ENCODE results near the gene FRMD4A.
A peak's percentile ranks its signal among the peaks of the same experiment; 100 is the strongest.

FRMD4A gene

GRCh38 chr10:13936826-13937225, 393.9 kb downstream of the FRMD4A start:
- DNase-seq (ENCODE audit: low read depth): no peak
- no peak overlapping the region for H3K4me3 ChIP-seq (ENCODE audit: low read length)
- no peak for TF ChIP-seq CTCF (IDR thresholded peaks at IDR 0.05; ENCODE audit: insufficient read depth, low read depth, low read length, missing control alignments)

GRCh38 chr10:13930120-13930519, 400.6 kb downstream of the FRMD4A start:
- H3K4me3 ChIP-seq (ENCODE audit: low read length): no peak overlapping the region
- DNase-seq (ENCODE audit: low read depth): no peak

GRCh38 chr10:13928451-13928850, 402.3 kb downstream of the FRMD4A start:
- no peak for TF ChIP-seq CTCF (IDR thresholded peaks at IDR 0.05; ENCODE audit: insufficient read depth, low read depth, low read length, missing control alignments)
- no peak overlapping the region for H3K4me3 ChIP-seq (ENCODE audit: low read length)
- no peak for DNase-seq (ENCODE audit: low read depth)

More at GRCh38 chr10:13930120-13930519, 400.6 kb downstream of the FRMD4A start:
- no peak for TF ChIP-seq CTCF (IDR thresholded peaks at IDR 0.05; ENCODE audit: insufficient read depth, low read depth, low read length, missing control alignments)

- DNase-seq (ENCODE audit: low read depth): no peak
- TF ChIP-seq CTCF (IDR thresholded peaks at IDR 0.05; ENCODE audit: insufficient read depth, low read depth, low read length, missing control alignments): no peak
- H3K4me3 ChIP-seq (ENCODE audit: low read length): no peak overlapping the region
Observed at GRCh38 chr10:13925971-13926780, 404.5 kb downstream of the FRMD4A start.

- H3K4me3 ChIP-seq (ENCODE audit: low read length): no peak overlapping the region
- no peak for TF ChIP-seq CTCF (IDR thresholded peaks at IDR 0.05; ENCODE audit: insufficient read depth, low read depth, low read length, missing control alignments)
- peak; percentile 85 for DNase-seq (ENCODE audit: low read depth)
Observed at GRCh38 chr10:13924040-13924725, 406.5 kb downstream of the FRMD4A start.

GRCh38 chr10:13922586-13922985, 408.1 kb downstream of the FRMD4A start:
- no peak for TF ChIP-seq CTCF (IDR thresholded peaks at IDR 0.05; ENCODE audit: insufficient read depth, low read depth, low read length, missing control alignments)
- H3K4me3 ChIP-seq (ENCODE audit: low read length): no peak overlapping the region
- DNase-seq (ENCODE audit: low read depth): peak; percentile 4

All from epithelial cell of esophagus (primary cell).